Erythroblast (primary cell): ENCODE results near the gene PPAN.

Experiments
- DNase-seq, 2 experiments: peaks; one replicate each; lab custom pipeline; 2025; lab: John Stamatoyannopoulos, UW
- GATA1 ChIP-seq: IDR thresholded peaks from 2 replicates; pipeline ENCODE4 v1.6.1; 2011; ENCODE audit warnings: low read depth, mild to moderate bottlenecking, control low read depth, low read length, moderate library complexity
- POLR2A ChIP-seq: IDR thresholded peaks from 2 replicates; pipeline ENCODE4 v1.6.1; 2011; ENCODE audit warnings: mild to moderate bottlenecking, low read length

The PPAN gene

GRCh38 chr19:10087296-10088061, 18.7 kb upstream of the PPAN start:
- no peak for TF ChIP-seq POLR2A
- no peak for TF ChIP-seq GATA1
- no peak for DNase-seq

GRCh38 chr19:10088949-10089554, 17.1 kb upstream of the PPAN start:
- DNase-seq = no peak
- TF ChIP-seq GATA1 (no peak), POLR2A (no peak)

- TF ChIP-seq POLR2A = no peak
- TF ChIP-seq GATA1 = no peak
These were observed 16.3 kb upstream of the PPAN start for GRCh38 chr19:10089801-10090375.

GRCh38 chr19:10091370-10091687, 14.8 kb upstream of the PPAN start:
- DNase-seq = no peak
- TF ChIP-seq POLR2A (no peak), GATA1 (no peak)

More at GRCh38 chr19:10089801-10090375, 16.3 kb upstream of the PPAN start:
- DNase-seq = no peak

GRCh38 chr19:10091895-10092641, 14.1 kb upstream of the PPAN start:
- no peak for TF ChIP-seq GATA1
- no peak for TF ChIP-seq POLR2A
- peak; percentile 54 to 84 for DNase-seq

GRCh38 chr19:10092648-10093294, 13.4 kb upstream of the PPAN start:
- DNase-seq = no peak
- TF ChIP-seq GATA1 (no peak), POLR2A (no peak)

GRCh38 chr19:10093295-10094186, 12.6 kb upstream of the PPAN start:
- peak; percentile 29 to 49 for DNase-seq
- no peak for TF ChIP-seq GATA1
- no peak for TF ChIP-seq POLR2A

GRCh38 chr19:10095622-10095947, 10.6 kb upstream of the PPAN start:
- no peak for DNase-seq
- TF ChIP-seq GATA1 = no peak
- TF ChIP-seq POLR2A = no peak

- DNase-seq = peak; percentile 95 to 97
- TF ChIP-seq GATA1 = no peak
- TF ChIP-seq POLR2A = peak; percentile 71
These were observed 10.1 kb upstream of the PPAN start for GRCh38 chr19:10095948-10096614.

- TF ChIP-seq POLR2A (no peak), GATA1 (no peak)
- no peak for DNase-seq
These were observed 9.6 kb upstream of the PPAN start for GRCh38 chr19:10096615-10096963.

- TF ChIP-seq POLR2A = no peak
- no peak for TF ChIP-seq GATA1
- no peak for DNase-seq
These were observed 5.9 kb upstream of the PPAN start for GRCh38 chr19:10100163-10100785.

GRCh38 chr19:10102787-10103236, 3.4 kb upstream of the PPAN start:
- DNase-seq = no peak

GRCh38 chr19:10104130-10104513, 2.0 kb upstream of the PPAN start:
- TF ChIP-seq POLR2A = no peak
- TF ChIP-seq GATA1 = no peak
- no peak for DNase-seq

More at GRCh38 chr19:10102787-10103236, 3.4 kb upstream of the PPAN start:
- TF ChIP-seq GATA1 (no peak), POLR2A (no peak)
